ENCODE results near the gene NQO2.
"Not testable (repeated sequence)": the region's sequence is repeated elsewhere in the genome, so short reads cannot be mapped to it uniquely, and the experiment has no call there.

NQO2 gene

GRCh38 chr6:3035397-3035796 lies 35.7 kb downstream of the NQO2 start:
- FAIRE-seq (no peak), DNase-seq (ENCODE audit: insufficient read length, low spot score) (no peak)

- no peak for DNase-seq (ENCODE audit: insufficient read length, low spot score)
- FAIRE-seq, result no peak
These were observed 37.4 kb downstream of the NQO2 start for GRCh38 chr6:3036861-3037637.

GRCh38 chr6:3037638-3038365 lies 38.1 kb downstream of the NQO2 start:
- FAIRE-seq, result no peak
- no peak for DNase-seq (ENCODE audit: insufficient read length, low spot score)

- DNase-seq (ENCODE audit: insufficient read length, low spot score), result no peak
- FAIRE-seq, result no peak
These were observed 39.7 kb downstream of the NQO2 start for GRCh38 chr6:3039384-3039783.

- no peak for DNase-seq (ENCODE audit: insufficient read length, low spot score)
- FAIRE-seq, result no peak
These were observed 41.5 kb downstream of the NQO2 start for GRCh38 chr6:3041147-3041546.

GRCh38 chr6:3041606-3042005 lies 41.9 kb downstream of the NQO2 start:
- DNase-seq (ENCODE audit: insufficient read length, low spot score) (no peak), FAIRE-seq (no peak)

GRCh38 chr6:3045369-3045768 lies 45.7 kb downstream of the NQO2 start:
- DNase-seq (ENCODE audit: insufficient read length, low spot score) (no peak), FAIRE-seq (no peak)

- FAIRE-seq, result no peak
- DNase-seq (ENCODE audit: insufficient read length, low spot score), result no peak
These were observed 46.1 kb downstream of the NQO2 start for GRCh38 chr6:3045777-3046176.

- DNase-seq (ENCODE audit: insufficient read length, low spot score), result no peak
- no peak for FAIRE-seq
These were observed 46.6 kb downstream of the NQO2 start for GRCh38 chr6:3046295-3046694.

- FAIRE-seq; DNase-seq (ENCODE audit: insufficient read length, low spot score): not testable (repeated sequence)
These were observed 48.3 kb downstream of the NQO2 start for GRCh38 chr6:3048009-3048408.

- DNase-seq (ENCODE audit: insufficient read length, low spot score) (no peak), FAIRE-seq (no peak)
These were observed 53.0 kb downstream of the NQO2 start for GRCh38 chr6:3052481-3053230.

GRCh38 chr6:3053231-3053508 lies 53.5 kb downstream of the NQO2 start:
- no peak for FAIRE-seq

GRCh38 chr6:3054229-3055157 lies 54.8 kb downstream of the NQO2 start:
- DNase-seq (ENCODE audit: insufficient read length, low spot score); FAIRE-seq: not testable (repeated sequence)

More at GRCh38 chr6:3053231-3053508, 53.5 kb downstream of the NQO2 start:
- DNase-seq (ENCODE audit: insufficient read length, low spot score), result no peak

GRCh38 chr6:3055158-3055499 lies 55.4 kb downstream of the NQO2 start:
- not testable (repeated sequence) for DNase-seq (ENCODE audit: insufficient read length, low spot score); FAIRE-seq

- FAIRE-seq, result no peak
- DNase-seq (ENCODE audit: insufficient read length, low spot score), result no peak
These were observed 57.5 kb downstream of the NQO2 start for GRCh38 chr6:3057063-3057770.

GRCh38 chr6:3058957-3059356 lies 59.3 kb downstream of the NQO2 start:
- DNase-seq (ENCODE audit: insufficient read length, low spot score), result no peak
- FAIRE-seq, result no peak

GRCh38 chr6:3060092-3060491 lies 60.4 kb downstream of the NQO2 start:
- not testable (repeated sequence) for DNase-seq (ENCODE audit: insufficient read length, low spot score); FAIRE-seq

GRCh38 chr6:3061501-3061941 lies 61.8 kb downstream of the NQO2 start:
- no peak for DNase-seq (ENCODE audit: insufficient read length, low spot score)
- no peak for FAIRE-seq

- not testable (repeated sequence) for FAIRE-seq; DNase-seq (ENCODE audit: insufficient read length, low spot score)
These were observed 63.6 kb downstream of the NQO2 start for GRCh38 chr6:3063340-3063732.

All from GM19239 (cell line).